ENCODE measurements around the gene PAK5. TPM values are rescaled to one million over a fixed set of nuclear protein-coding genes. Genes with fewer than 3 reads are reported as not detected.

Gene PAK5
- total and polyA plus RNA-seq, 12 donors, result 0.04 TPM; not detected in 11

- 77 to 78% methylated on average over 3 of the region's 3 CpGs for WGBS, 2 donors
- Histone ChIP-seq H3K4me3 (no peak overlapping the region), H3K4me1 (no peaks in the 10 kb centered on the region), H3K9me3 (no peaks in the 10 kb centered on the region), H3K36me3 (no peaks in the 10 kb centered on the region), H3K27me3 (peaks cover 0 to 7% (median 0%) of the 10 kb centered on the region in 7 donors), H3K27ac (no peak overlapping the region)
- TF ChIP-seq CTCF (IDR thresholded peaks at IDR 0.05), result no peak
- ATAC-seq (no peak), DNase-seq (no peak)
- intact Hi-C loops (cut with DNase I), result no loop called here
Observed at GRCh38 chr20:9677100-9677623, 161.7 kb downstream of the PAK5 start.

DNA sequence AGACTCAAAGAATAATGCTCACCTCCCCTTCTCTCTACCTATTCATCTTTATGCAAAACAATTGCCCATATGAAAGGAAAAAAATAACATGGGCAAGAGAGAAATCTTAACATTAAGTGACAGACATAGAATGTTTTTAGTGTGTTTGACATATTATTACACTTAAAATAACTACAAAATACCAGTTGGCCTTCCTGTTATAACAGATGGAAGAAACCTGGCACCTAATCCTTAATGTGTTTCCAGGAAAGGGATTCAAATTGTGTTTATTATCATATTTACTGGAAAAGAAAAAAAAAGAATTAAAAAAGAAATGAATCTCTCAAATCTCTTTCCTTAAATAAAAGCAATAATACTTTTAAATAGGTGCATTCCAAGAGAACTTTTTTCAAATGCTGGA lies 165.9 kb downstream of the PAK5 start:
- no peak for DNase-seq
- TF ChIP-seq CTCF (IDR thresholded peaks at IDR 0.05), result no peak
- intact Hi-C loops (cut with DNase I), result no loop called here
- Histone ChIP-seq H3K4me1 (no peaks in the 10 kb centered on the region), H3K9me3 (no peaks in the 10 kb centered on the region), H3K27ac (no peak overlapping the region), H3K36me3 (no peaks in the 10 kb centered on the region), H3K27me3 (no peaks in the 10 kb centered on the region), H3K4me3 (no peak overlapping the region)
- ATAC-seq, result no peak

GRCh38 chr20:9672027-9672426 lies 166.8 kb downstream of the PAK5 start:
- DNase-seq (no peak), ATAC-seq (no peak)
- H3K27ac ChIP-seq, result no peak overlapping the region
- H3K27me3 ChIP-seq, result no peaks in the 10 kb centered on the region
- H3K36me3 ChIP-seq, result no peaks in the 10 kb centered on the region
- H3K9me3 ChIP-seq, result no peaks in the 10 kb centered on the region
- TF ChIP-seq CTCF (IDR thresholded peaks at IDR 0.05), result no peak
- WGBS, 2 donors, result 77 to 81% methylated on average over 2 of the region's 2 CpGs
- H3K4me1 ChIP-seq, result no peaks in the 10 kb centered on the region
- no peak overlapping the region for H3K4me3 ChIP-seq
- intact Hi-C loops (cut with DNase I), result no loop called here

DNA sequence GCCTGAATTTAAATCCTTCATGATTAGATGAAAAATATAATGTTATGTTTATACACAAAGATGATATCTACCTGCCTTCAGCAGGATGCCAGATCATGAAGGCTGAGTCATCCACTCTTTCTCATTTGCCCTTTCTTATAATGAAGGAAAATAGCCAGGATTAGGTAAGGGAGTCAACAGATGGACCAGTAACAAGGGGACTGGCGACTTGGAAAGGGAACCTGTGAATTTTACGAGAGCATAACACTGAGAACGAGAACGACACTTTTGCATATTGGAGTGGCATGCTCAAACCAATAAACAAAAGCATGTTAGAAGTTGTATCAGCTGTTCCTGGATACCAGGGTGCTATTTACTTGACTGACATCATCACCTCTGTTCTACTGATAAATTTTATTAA lies 170.5 kb downstream of the PAK5 start:
- no peaks in the 10 kb centered on the region for H3K9me3 ChIP-seq
- no peaks in the 10 kb centered on the region for H3K36me3 ChIP-seq
- no peak overlapping the region for H3K27ac ChIP-seq
- no peak overlapping the region for H3K4me3 ChIP-seq
- H3K27me3 ChIP-seq, result no peaks in the 10 kb centered on the region
- 56 to 61% methylated on average over 4 of the region's 4 CpGs for WGBS, 2 donors
- DNase-seq (no peak), ATAC-seq (no peak)
- no peak for TF ChIP-seq CTCF (IDR thresholded peaks at IDR 0.05)
- intact Hi-C loops (cut with DNase I), result no loop called here
- H3K4me1 ChIP-seq, result no peaks in the 10 kb centered on the region
